C4-2B (cell line): ENCODE data around the gene GRIK4.

ENCODE experiments used
- ZFX ChIP-seq: fragments of 450-650 bp; IDR thresholded peaks from 2 replicates; pipeline ENCODE4 v1.6.1; 2017
- TF ChIP-seq, protein P1 (sequence below): fragments of 450-650 bp; conservative IDR thresholded peaks from 2 replicates; pipeline ENCODE4 v1.5.1; 2017; ENCODE audit warnings: mild to moderate bottlenecking

DNA sequence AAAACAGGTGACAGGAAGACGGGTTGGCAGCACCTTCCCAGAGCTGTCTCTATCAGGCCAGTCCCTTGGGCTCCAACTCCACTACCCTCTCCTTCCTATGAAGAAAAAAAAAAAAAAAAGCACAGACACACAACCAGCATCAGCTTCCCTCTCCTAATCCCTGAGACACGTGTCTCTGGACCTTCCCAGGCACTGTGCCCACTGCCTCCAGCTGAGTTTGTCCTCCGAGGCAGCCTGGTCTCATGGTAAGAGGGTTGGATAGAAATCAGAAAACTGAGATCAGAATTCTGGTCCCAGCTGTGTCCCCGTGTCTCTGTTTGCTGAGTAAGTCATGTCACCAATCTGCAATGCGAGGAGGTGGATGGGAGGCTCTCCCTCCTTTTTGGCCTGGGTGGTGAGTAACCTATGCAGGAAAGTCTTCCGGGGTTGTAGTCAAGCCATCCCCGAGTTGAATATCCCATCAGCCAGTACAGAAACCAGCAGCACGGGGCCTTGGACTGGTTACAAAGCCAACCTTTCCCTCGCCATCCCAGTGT is 318.6 kb downstream of the GRIK4 start:
- TF ChIP-seq, protein P1, sequence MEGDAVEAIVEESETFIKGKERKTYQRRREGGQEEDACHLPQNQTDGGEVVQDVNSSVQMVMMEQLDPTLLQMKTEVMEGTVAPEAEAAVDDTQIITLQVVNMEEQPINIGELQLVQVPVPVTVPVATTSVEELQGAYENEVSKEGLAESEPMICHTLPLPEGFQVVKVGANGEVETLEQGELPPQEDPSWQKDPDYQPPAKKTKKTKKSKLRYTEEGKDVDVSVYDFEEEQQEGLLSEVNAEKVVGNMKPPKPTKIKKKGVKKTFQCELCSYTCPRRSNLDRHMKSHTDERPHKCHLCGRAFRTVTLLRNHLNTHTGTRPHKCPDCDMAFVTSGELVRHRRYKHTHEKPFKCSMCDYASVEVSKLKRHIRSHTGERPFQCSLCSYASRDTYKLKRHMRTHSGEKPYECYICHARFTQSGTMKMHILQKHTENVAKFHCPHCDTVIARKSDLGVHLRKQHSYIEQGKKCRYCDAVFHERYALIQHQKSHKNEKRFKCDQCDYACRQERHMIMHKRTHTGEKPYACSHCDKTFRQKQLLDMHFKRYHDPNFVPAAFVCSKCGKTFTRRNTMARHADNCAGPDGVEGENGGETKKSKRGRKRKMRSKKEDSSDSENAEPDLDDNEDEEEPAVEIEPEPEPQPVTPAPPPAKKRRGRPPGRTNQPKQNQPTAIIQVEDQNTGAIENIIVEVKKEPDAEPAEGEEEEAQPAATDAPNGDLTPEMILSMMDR = no peak
- no peak for TF ChIP-seq ZFX
